K562 (cell line): ENCODE data around the gene UBL5. TPM values are rescaled to one million over a fixed set of nuclear protein-coding genes. Genes with fewer than 3 reads are reported as not detected.
A peak's percentile ranks its signal among the peaks of the same experiment; 100 is the strongest.
"Not testable (repeated sequence)": the region's sequence is repeated elsewhere in the genome, so short reads cannot be mapped to it uniquely, and the experiment has no call there.

Experiments used
- ATAC-seq: fragments of 200-7000 bp; cut with Tn5 transposase; 3 replicates; pipeline ENCODE4 v1.9.1; 2020; ENCODE audit warnings: moderate library complexity
- BruUV-seq: library from RNA; stranded (reverse); fragments of 400-500 nt; replicated peaks from 2 replicates; lab custom pipeline; 2021; lab: Mats Ljungman, UMichigan
- CTCF ChIA-PET: fragments of 300-600 bp; formaldehyde crosslinking; extraction: SDS; loops from one replicate; lab custom pipeline; 2021; ENCODE audit warnings: low intra/inter-chr PET ratio; lab: Yijun Ruan, JAX
- POLR2A ChIA-PET: fragments of 300-600, 350-650 bp; sonication (Branson Sonifier 250); formaldehyde crosslinking; extraction: SDS; loops from one replicate; lab custom pipeline; 2021; ENCODE audit warnings: antibody characterized with exemption, inconsistent platforms; lab: Yijun Ruan, JAX
- DNase-seq, 4 experiments: peaks; one replicate each; pipeline versions ENCODE4 v3.0.0 to v3.0.0-alpha.2; 2011 to 2018; ENCODE audit warnings: low spot score in 3 of 4, mixed read lengths in 3 of 4; ENCODE audit errors: extremely low read depth in 1 of 4
- FAIRE-seq: peaks from 2 replicates; lab custom pipeline; 2011; peaks lifted over from hg19 to GRCh38; lab: Jason Lieb, UNC
- H2AFZ ChIP-seq: 2 replicates; pipeline ENCODE4 v1.6.0; 2011; ENCODE audit warnings: low read depth, low read length, control low read depth, inconsistent platforms
- H3K27ac ChIP-seq: fragments of 200-600 bp; 3 replicates; pipeline ENCODE4 v1.8.0; 2011; ENCODE audit warnings: low read depth, mild to moderate bottlenecking, control low read depth, inconsistent platforms, low read length, moderate library complexity, mixed read lengths; ENCODE audit errors: extremely low read depth
- H3K27me3 ChIP-seq, 2 experiments: fragments of 300-600 bp in 1 of 2; 2 replicates in 1 of 2; 3 replicates in 1 of 2; pipeline versions ENCODE4 v1.6.0 to v1.8.0; 2011; ENCODE audit warnings: inconsistent platforms in 2 of 2, low read length in 2 of 2, mild to moderate bottlenecking in 1 of 2, mixed read lengths in 1 of 2, moderate library complexity in 1 of 2; ENCODE audit not compliant: control insufficient read depth in 2 of 2, insufficient read depth in 2 of 2
- H3K36me3 ChIP-seq: fragments of 300-600 bp; 3 replicates; pipeline ENCODE4 v1.8.0; 2011; ENCODE audit warnings: mild to moderate bottlenecking, low read length, inconsistent platforms; ENCODE audit not compliant: control insufficient read depth, insufficient read depth
- H3K4me1 ChIP-seq, 2 experiments: fragments of 200-600 bp in 1 of 2; replicated peaks in 1 of 2; 2 replicates in 1 of 2; 3 replicates in 1 of 2; pipeline versions ENCODE4 v1.5.1 to v1.8.0; 2011; ENCODE audit warnings: inconsistent platforms in 2 of 2, low read length in 2 of 2, mild to moderate bottlenecking in 1 of 2, mixed read lengths in 1 of 2, moderate library complexity in 1 of 2; ENCODE audit not compliant: control insufficient read depth in 2 of 2, insufficient read depth in 2 of 2
- H3K4me2 ChIP-seq: 2 replicates; pipeline ENCODE4 v1.6.1; 2011; ENCODE audit warnings: low read length, control low read depth, inconsistent platforms, mixed read lengths; ENCODE audit not compliant: insufficient read depth
- H3K4me3 ChIP-seq: fragments of 200-600 bp; sonication (generic), shearing (Covaris generic); 2 replicates; pipeline ENCODE4 v1.5.1; 2016; ENCODE audit warnings: control low read depth, inconsistent platforms
- H3K79me2 ChIP-seq: fragments of 200-600 bp; 3 replicates; pipeline ENCODE4 v1.8.0; 2011; ENCODE audit warnings: low read length, inconsistent platforms; ENCODE audit not compliant: control insufficient read depth, insufficient read depth
- H3K9ac ChIP-seq, 2 experiments: 2 replicates each; pipeline versions ENCODE4 v1.6.0 to v1.6.1; 2011; ENCODE audit warnings: low read depth in 2 of 2, low read length in 2 of 2, control low read depth in 1 of 2, inconsistent platforms in 1 of 2, mild to moderate bottlenecking in 1 of 2, mixed read lengths in 1 of 2; ENCODE audit not compliant: insufficient read depth in 1 of 2
- H3K9me1 ChIP-seq: one replicate; pipeline ENCODE4 v1.6.0; 2011; ENCODE audit warnings: inconsistent platforms, mild to moderate bottlenecking, low read length, moderate library complexity; ENCODE audit not compliant: control insufficient read depth, insufficient read depth
- H3K9me3 ChIP-seq: replicated peaks from 2 replicates; pipeline ENCODE4 v1.5.1; 2011; ENCODE audit warnings: low read depth, low read length, inconsistent platforms; ENCODE audit not compliant: control insufficient read depth, insufficient read depth
- H4K20me1 ChIP-seq: replicated peaks from 2 replicates; pipeline ENCODE4 v1.6.1; 2011; ENCODE audit warnings: low read length, inconsistent platforms, mixed read lengths; ENCODE audit not compliant: control insufficient read depth, insufficient read depth
- PHF8 ChIP-seq: fragments of 200-600 bp; sonication (generic); IDR thresholded peaks from 2 replicates; pipeline ENCODE4 v1.6.1; 2012; ENCODE audit warnings: mixed run types, mild to moderate bottlenecking, inconsistent platforms, low read length, moderate library complexity, borderline replicate concordance
- ZBTB11 ChIP-seq, 3 experiments: fragments of 200-800 bp in 1 of 3; fragments of 250-450 bp in 1 of 3; fragments of 450-650 bp in 1 of 3; sonication (Bioruptor Pico) in 1 of 3; sonication (Bioruptor generic) in 1 of 3; formaldehyde crosslinking in 1 of 3; IDR thresholded peaks; 2 replicates each; pipeline versions ENCODE4 v1.6.1 to v1.8.0; 2016 to 2022; ENCODE audit warnings: mild to moderate bottlenecking in 2 of 3, missing genetic modification characterization in 2 of 3, missing compliant biosample characterization in 1 of 3, moderate library complexity in 1 of 3
- ZBTB33 ChIP-seq: sonication (generic); formaldehyde crosslinking; IDR thresholded peaks from 2 replicates; pipeline ENCODE4 v1.8.1; 2023; ENCODE audit warnings: mild to moderate bottlenecking, missing genetic modification reagents
- ZFX ChIP-seq: sonication (generic); formaldehyde crosslinking; IDR thresholded peaks from 2 replicates; pipeline ENCODE4 v1.8.0; 2022; ENCODE audit warnings: mild to moderate bottlenecking, missing genetic modification reagents, moderate library complexity
- ZNF592 ChIP-seq: fragments of 450-650 bp; IDR thresholded peaks from 2 replicates; pipeline ENCODE4 v1.6.1; 2017; ENCODE audit warnings: antibody characterized with exemption, mild to moderate bottlenecking
- WGBS: fragments of 100-300 bp; shearing (Covaris generic); methylation state at CpG from one replicate; pipeline ENCODE4 v1.1.6; 2016; ENCODE audit warnings: low coverage, mixed read lengths; ENCODE audit not compliant: insufficient coverage; ENCODE audit errors: missing lambda C conversion rate; 5-methylcytosine and 5-hydroxymethylcytosine counted together
- in situ Hi-C: fragments of 300-500 bp; cut with MboI; formaldehyde crosslinking; loops from 4 replicates; pipeline ENCODE4 v1.15.0; 2018; ENCODE audit warnings: inconsistent platforms, mixed read lengths
- intact Hi-C: fragments of 100-400 bp; cut with micrococcal nuclease; formaldehyde crosslinking; loops from 2 replicates; pipeline ENCODE4 v1.14.2; 2022
- polyA plus RNA-seq, 8 experiments: library from polyadenylated mRNA; depleted of rRNA in 4 of 8; stranded (reverse) in 5 of 8; unstranded in 3 of 8; fragments of >200 nt; fragmentation: Nextera tagmentation in 2 of 8; fragmentation: Illumina TruSeq in 1 of 8; extraction: Ambion mirVana in 2 of 8; extraction: Trizol in 1 of 8; gene quantifications; 2 replicates each; pipeline versions ENCODE4 v1.2.1 to v1.2.3, GENCODE V29; 2011 to 2014; ENCODE audit warnings: inconsistent platforms in 1 of 8, missing spikeins in 1 of 8
- total RNA-seq, 7 experiments: library from RNA; depleted of rRNA in 6 of 7; stranded (reverse); fragments of >200 nt in 6 of 7; fragmentation: Illumina TruSeq in 2 of 7; extraction: Trizol in 2 of 7; gene quantifications; 2 replicates each; pipeline versions ENCODE4 v1.2.1 to v1.2.3, GENCODE V29; 2011 to 2021; ENCODE audit warnings: low replicate concordance in 1 of 7

Gene UBL5
- total and polyA plus RNA-seq, 9 of the 15 experiments (the other 6 are each of a cell fraction or from before 2014, with no cell fraction given): 410 to 1,266 (median 613) TPM

- ATAC-seq, H3K4me3 ChIP-seq, H4K20me1 ChIP-seq, H3K9me3 ChIP-seq, DNase-seq, H3K27me3 ChIP-seq, POLR2A ChIA-PET, H3K9me1 ChIP-seq, H3K36me3 ChIP-seq, H3K79me2 ChIP-seq, BruUV-seq, FAIRE-seq: not testable (repeated sequence)
- Histone ChIP-seq H3K27ac (peak overlapping the region; percentile 96), H3K4me1 (peaks cover 43 to 45% of the 10 kb centered on the region in 2 experiments), H3K4me2 (peak overlapping the region; percentile 78), H2AFZ (peak overlapping the region; percentile 82; the same call in 1 of the 2 replicates), H3K9ac (peak overlapping the region; percentile 48 to 77; a peak in 2 of 4 replicates)
- WGBS: 51% methylated on average over 6 of the region's 6 CpGs
- CTCF ChIA-PET: interaction anchor here (0.6 to 1.9 kb wide), 4 partner anchors 124 to 203 kb away, joined by 4 to 12 read pairs (median 4); no protein-coding TSS in a partner anchor
- intact Hi-C loops: loop anchor here (2.0 to 5.0 kb wide), 3 partner anchors 204 to 584 kb away; no protein-coding TSS in a partner anchor
- in situ Hi-C loops: loop anchor here (5.0 to 10.0 kb wide), 2 partner anchors 164 to 656 kb away; no protein-coding TSS in a partner anchor
- TF ChIP-seq ZFX (CRISPR knock-in tag) (peak; percentile 36), PHF8 (0 out of 2 replicates have a peak, but pooled peaks have one; percentile 3), ZBTB33 (CRISPR knock-in tag) (peak; percentile 33; the same call in 1 of the 2 replicates), ZNF592 (peak; percentile 17; the same call in 1 of the 2 replicates), ZBTB11 (CRISPR knock-in tag; IDR thresholded peaks at IDR 0.05) (peak in 1 of 3 experiments; percentile 39; a peak in 1 of 6 replicates)
Observed at GRCh38 chr19:9791073-9791367, 36.7 kb upstream of the UBL5 start.
